Measurements from ENCODE around the gene SLC19A1.

The SLC19A1 gene

DNA sequence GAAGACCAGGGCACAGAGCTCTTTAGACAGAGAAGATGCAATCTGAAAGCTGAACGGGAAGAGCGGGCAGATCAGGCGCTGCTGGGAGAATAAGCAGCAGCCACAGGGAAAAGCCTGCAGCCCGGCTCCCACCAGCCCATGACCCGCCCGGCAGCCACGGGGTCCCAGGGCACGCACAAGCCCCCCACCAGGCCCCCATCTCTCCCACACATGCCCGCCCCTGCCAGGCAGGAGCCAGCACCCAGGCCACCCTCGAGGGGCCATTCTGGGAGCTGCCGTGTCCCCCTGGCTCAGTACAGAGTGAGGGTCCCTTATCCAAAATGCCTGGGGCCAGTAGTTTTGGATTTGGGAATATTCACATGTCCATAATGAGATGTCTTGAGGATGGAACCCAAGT, 16.3 kb downstream of the SLC19A1 start:
- no peak for TF ChIP-seq CTCF (IDR thresholded peaks at IDR 0.05; ENCODE audit: insufficient read depth, low read length, poor library complexity, severe bottlenecking)
- H3K36me3 ChIP-seq (ENCODE audit: control insufficient read depth, insufficient read depth, low read length), result peaks cover 32% of the 10 kb centered on the region

GRCh38 chr21:45525153-45525909, 16.9 kb downstream of the SLC19A1 start:
- H3K4me3 ChIP-seq (replicated peaks; ENCODE audit: low read depth, low read length), result no peak overlapping the region
- H3K27me3 ChIP-seq (replicated peaks; ENCODE audit: control insufficient read depth, insufficient read depth, low read length), result no peaks in the 10 kb centered on the region
- H3K36me3 ChIP-seq (ENCODE audit: control insufficient read depth, insufficient read depth, low read length), result peaks cover 30% of the 10 kb centered on the region
- no peak for TF ChIP-seq CTCF (IDR thresholded peaks at IDR 0.05; ENCODE audit: insufficient read depth, low read length, poor library complexity, severe bottlenecking)
- no peak for DNase-seq (ENCODE audit: extremely low read depth, insufficient read length)

More for the DNA sequence above, 16.3 kb downstream of the SLC19A1 start:
- H3K4me3 ChIP-seq (replicated peaks; ENCODE audit: low read depth, low read length), result no peak overlapping the region
- no peaks in the 10 kb centered on the region for H3K27me3 ChIP-seq (replicated peaks; ENCODE audit: control insufficient read depth, insufficient read depth, low read length)
- DNase-seq (ENCODE audit: extremely low read depth, insufficient read length), result no peak

DNA sequence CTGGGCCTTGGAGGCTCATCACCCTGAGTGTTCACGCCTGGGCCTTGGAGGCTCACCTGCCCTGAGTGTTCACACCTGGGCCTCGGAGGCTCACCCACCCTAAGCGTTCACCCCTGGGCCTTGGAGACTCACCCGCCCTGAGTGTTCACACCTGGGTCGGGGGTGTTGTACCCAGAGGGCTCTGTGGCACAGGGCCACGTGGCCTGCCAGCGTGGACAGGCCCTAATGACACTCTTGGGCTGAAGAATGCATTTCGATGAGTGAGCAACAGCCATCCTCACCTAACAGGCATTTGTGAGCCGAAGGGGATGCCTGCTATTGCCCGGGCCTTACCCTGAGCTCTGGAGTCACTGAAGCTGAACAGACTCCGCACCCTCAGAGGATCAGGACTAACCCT, 17.5 kb downstream of the SLC19A1 start:
- no peak for TF ChIP-seq CTCF (IDR thresholded peaks at IDR 0.05; ENCODE audit: insufficient read depth, low read length, poor library complexity, severe bottlenecking)
- DNase-seq (ENCODE audit: extremely low read depth, insufficient read length), result no peak
- Histone ChIP-seq H3K4me3 (replicated peaks; ENCODE audit: low read depth, low read length) (no peak overlapping the region), H3K36me3 (ENCODE audit: control insufficient read depth, insufficient read depth, low read length) (peaks cover 24% of the 10 kb centered on the region), H3K27me3 (replicated peaks; ENCODE audit: control insufficient read depth, insufficient read depth, low read length) (no peaks in the 10 kb centered on the region)

DNA sequence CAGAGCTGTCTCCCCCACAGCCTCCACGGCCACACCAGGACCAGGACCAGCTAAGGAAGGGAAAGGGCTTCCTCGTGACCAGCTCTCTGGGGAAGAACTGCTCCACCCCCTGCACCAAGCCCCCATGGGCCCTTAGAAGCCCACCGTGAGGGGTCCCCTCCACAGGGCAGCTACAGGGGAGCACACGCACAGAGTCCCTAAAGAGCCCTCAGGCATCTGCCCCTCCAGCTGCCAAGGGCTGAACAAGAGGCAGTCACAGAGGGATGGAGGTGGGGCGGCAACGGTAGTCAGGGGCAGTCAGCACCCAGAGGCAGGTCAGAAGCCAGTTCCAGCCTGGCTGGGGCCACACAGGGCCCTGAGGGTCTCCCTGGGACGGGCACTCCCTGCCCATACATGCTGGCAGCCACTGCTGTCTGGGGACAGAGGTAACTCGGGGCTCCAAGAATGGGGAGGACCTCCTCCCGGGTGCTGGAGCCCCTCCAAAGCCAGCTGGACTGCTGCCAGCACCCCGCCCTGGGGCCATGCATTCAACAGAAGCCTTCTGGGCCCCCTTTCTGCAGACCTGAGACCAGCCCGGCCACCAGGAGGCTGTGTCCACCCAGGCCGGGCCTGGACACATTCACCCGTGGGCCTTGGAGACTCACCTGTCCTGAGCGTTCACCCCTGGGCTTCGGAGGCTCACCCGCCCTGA, 18.7 kb downstream of the SLC19A1 start:
- Histone ChIP-seq H3K4me3 (replicated peaks; ENCODE audit: low read depth, low read length) (no peak overlapping the region), H3K27me3 (replicated peaks; ENCODE audit: control insufficient read depth, insufficient read depth, low read length) (no peaks in the 10 kb centered on the region), H3K36me3 (ENCODE audit: control insufficient read depth, insufficient read depth, low read length) (peaks cover 18% of the 10 kb centered on the region)
- no peak for TF ChIP-seq CTCF (IDR thresholded peaks at IDR 0.05; ENCODE audit: insufficient read depth, low read length, poor library complexity, severe bottlenecking)
- no peak for DNase-seq (ENCODE audit: extremely low read depth, insufficient read length)

- Histone ChIP-seq H3K27me3 (replicated peaks; ENCODE audit: control insufficient read depth, insufficient read depth, low read length) (no peaks in the 10 kb centered on the region), H3K4me3 (replicated peaks; ENCODE audit: low read depth, low read length) (no peak overlapping the region), H3K36me3 (ENCODE audit: control insufficient read depth, insufficient read depth, low read length) (peaks cover 18% of the 10 kb centered on the region)
- DNase-seq (ENCODE audit: extremely low read depth, insufficient read length), result no peak
- TF ChIP-seq CTCF (IDR thresholded peaks at IDR 0.05; ENCODE audit: insufficient read depth, low read length, poor library complexity, severe bottlenecking), result no peak
Observed at GRCh38 chr21:45522986-45523385, 19.3 kb downstream of the SLC19A1 start.
